ENCODE results near the gene EBNA1BP2.
"Not testable (repeated sequence)": the region's sequence is repeated elsewhere in the genome, so short reads cannot be mapped to it uniquely, and the experiment has no call there.

EBNA1BP2 gene, protein sequence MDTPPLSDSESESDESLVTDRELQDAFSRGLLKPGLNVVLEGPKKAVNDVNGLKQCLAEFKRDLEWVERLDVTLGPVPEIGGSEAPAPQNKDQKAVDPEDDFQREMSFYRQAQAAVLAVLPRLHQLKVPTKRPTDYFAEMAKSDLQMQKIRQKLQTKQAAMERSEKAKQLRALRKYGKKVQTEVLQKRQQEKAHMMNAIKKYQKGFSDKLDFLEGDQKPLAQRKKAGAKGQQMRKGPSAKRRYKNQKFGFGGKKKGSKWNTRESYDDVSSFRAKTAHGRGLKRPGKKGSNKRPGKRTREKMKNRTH

DNA sequence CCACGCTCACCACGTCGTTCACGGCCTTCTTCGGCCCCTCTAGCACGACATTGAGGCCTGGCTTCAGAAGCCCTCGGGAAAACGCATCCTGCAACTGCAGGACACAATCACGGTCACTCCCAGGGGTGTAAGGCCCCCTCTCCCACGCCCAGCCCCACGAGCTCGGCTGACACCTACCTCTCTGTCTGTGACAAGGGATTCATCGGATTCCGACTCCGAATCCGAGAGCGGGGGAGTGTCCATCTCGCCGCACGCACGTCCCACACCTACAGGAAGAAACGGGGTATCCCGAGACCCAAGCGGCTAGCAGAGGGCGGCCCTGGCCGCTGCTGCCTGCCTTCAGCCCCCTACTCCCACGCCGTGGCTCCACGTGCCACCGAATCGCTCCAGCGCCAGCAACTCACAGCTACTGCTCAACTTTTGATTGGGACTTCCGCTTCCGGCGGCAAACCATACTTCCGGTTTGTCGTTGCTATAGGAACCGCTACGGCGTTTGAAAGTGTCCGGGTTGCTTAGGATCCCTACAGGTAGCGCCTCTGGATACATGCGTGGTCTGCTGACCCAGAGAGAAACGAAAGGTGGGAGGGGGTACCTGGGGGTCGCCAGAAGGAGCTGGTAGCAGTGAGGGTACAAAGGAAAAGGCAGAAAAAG, at the start of gene EBNA1BP2, which contains the start of gene CFAP57:
EBNA1BP2 (minus strand) TSS at position 415 of the 651 bp plus-strand sequence; CDS start at position 243, 172 bp downstream.
CFAP57 (plus strand) TSS at position 455 of the 651 bp plus-strand sequence. CDS start 424 bp downstream, outside the sequence.
- no peak for DNase-seq

- no peak for DNase-seq
Measured at GRCh38 chr1:43221797-43222196, 49.7 kb upstream of the EBNA1BP2 start.

DNA sequence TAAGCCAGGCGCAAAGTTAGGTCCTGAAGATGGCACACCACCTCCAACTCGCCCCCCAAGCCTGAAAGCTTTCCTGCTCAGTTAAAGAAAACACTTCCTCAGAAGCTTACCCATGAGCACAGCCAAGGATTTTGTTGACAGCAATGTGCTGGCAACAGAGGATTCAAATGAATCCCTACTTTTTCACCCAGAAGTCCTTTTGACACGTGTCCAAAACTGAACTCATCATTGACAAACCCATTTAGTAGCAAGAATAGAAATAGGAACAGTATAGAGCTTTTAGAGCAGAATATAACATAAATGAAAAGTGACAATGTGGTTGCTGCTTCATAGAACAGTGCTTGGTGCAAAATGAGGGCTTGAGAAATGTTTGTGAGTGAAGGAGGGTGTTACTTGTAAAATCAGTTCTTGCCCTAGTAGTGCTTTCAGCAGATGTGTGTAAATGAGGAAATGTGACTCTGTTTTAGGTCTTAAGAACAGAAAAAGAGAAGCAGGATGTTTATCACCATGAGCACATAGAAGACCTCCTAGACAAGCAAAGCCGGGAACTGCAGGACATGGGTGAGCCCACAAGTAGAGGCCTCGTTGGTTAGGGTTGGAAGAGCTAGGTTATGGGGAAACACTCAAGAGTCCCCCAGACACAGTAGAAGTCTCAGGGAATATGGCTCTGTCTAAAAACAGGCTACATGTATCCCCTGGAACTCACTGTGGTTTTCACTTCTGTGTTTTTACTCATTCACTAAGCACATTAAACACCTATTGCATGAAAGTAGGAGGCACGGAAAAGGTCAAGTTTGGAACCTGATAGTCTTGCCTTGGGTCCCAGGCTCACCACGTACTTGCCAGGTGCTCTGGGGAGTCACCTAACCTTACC, 49.1 kb upstream of the EBNA1BP2 start:
- DNase-seq: no peak

- no peak for DNase-seq
Measured at GRCh38 chr1:43217747-43218146, 45.7 kb upstream of the EBNA1BP2 start.

- DNase-seq: no peak
Measured at GRCh38 chr1:43214501-43215444, 42.7 kb upstream of the EBNA1BP2 start.

GRCh38 chr1:43208277-43208676, 36.2 kb upstream of the EBNA1BP2 start:
- not testable (repeated sequence) for DNase-seq

DNA sequence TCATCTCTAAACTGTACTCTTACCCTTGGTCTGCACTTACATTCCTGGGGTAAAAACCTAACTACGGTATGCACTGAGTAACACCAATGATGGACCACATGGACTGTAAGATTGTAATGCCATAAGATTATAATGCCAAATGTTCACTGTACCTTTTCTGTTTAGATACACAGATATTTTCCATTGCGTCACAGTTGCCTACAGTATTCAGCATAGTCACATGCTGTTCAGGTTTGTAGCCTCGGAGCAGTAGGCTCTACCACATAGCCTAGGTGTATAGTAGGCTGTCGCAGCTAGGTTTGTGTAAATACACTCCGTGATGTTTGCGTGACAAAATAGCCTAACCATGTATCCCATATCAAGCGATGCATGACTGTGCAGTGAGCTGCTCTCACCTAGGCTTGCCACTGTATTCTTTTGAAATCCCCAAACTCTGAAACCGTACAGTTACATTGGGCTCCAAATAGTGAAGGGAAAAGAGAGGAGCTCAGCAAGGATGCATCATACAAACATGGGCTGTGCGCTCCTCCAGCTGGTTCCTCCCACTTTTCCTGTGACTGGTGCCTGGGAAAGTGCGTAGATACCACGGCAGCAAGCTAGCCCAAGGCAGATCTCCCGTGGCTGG, 35.3 kb upstream of the EBNA1BP2 start:
- no peak for DNase-seq

DNA sequence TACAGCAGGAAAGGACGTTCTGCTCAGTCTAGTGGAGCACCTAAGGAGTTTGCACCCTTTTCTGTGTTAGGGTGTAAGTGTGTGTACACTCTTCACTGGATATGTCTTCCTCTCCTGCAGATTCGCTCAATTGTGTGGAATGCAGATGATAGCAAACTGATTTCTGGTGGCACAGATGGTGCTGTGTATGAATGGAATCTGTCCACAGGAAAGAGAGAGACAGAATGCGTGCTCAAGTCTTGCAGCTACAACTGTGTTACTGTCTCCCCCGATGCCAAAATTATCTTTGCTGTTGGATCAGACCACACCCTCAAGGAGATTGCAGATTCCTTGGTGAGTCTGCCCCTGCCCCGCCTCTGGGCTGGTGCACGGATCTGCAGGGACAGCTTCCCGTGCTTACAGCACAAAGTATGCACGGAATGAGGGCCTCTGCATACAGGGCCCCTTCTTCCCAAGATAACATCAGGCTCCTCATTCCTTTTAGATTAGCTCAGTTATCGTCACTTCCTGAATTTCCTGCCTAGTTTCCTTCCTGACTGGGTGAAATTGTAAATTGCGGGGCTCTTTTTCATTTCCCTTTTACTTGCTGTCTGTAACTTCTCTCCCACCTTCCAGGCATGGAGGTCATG, 34.6 kb upstream of the EBNA1BP2 start:
- no peak for DNase-seq

- DNase-seq: no peak
Measured at GRCh38 chr1:43205671-43206070, 33.6 kb upstream of the EBNA1BP2 start.

DNA sequence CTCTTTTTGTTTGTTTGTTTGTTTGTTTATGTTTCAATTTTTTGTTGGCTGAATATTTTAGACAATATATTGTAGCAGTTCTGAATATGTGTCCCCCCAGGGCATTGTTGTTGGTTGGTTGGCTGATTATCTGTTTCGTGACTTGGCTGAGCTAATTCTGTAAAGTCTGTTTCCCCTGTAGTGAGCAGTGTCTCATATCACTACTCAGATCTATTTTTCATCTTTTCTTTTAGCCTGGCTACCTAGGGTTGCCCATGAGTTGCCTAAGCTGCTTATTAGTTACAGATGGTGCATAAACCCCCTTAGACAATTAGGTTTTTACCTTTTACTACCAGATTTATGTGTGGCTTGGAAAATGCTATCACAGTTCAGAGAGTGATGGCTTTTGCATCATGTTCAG, 32.3 kb upstream of the EBNA1BP2 start:
- no peak for DNase-seq

DNA sequence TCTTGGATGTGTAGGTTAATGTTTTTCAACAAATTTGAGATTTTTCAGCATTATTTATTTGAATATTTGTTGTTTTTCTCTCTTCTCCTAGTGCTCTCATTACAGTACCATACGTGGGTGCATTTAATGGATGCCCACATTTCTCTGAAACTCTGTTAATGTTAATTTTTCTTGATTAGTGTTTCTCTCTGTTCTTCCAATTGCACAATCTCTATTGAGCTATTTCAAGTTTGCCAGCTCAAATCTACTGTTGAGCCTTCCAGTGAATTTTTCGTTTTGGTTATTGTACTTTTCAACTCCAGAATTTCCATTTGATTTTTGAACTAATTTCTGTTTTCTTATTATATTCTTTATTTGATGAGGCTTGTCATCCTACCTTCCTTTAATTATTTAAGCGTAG, 31.8 kb upstream of the EBNA1BP2 start:
- DNase-seq: no peak

DNA sequence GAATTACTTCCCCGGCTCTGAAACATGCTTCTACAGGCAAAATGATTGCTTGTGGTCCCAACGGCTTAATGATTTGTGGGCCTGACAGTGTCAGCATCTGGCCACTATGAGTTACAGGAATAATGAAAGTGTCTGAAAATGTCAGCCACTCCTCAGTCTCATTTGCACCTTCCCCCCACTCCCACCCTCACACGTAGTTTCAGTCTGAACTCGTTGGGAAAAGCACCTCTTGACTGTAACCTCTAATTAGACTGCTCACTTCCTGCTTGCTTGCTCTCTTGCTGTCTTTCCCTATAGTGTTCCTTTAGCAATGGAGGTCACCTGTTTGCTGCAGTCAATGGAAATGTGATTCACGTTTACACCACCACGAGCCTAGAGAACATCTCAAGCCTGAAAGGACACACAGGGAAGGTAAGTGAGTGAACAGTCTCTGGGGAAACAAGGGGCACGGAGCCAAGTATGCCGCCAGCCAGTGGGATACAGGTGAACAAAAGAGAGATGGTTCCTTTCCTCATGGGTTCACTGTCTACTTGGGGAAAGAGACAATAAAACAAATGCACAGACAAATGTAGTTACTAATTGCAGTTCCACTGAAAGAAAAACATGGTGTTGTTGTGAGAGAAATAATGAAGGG, 27.1 kb upstream of the EBNA1BP2 start:
- no peak for DNase-seq

- DNase-seq: no peak
Measured at GRCh38 chr1:43197343-43198127, 25.4 kb upstream of the EBNA1BP2 start.

GRCh38 chr1:43194509-43194908, 22.4 kb upstream of the EBNA1BP2 start:
- no peak for DNase-seq

- DNase-seq: no peak
Measured at GRCh38 chr1:43188106-43188505, 16.0 kb upstream of the EBNA1BP2 start.

DNA sequence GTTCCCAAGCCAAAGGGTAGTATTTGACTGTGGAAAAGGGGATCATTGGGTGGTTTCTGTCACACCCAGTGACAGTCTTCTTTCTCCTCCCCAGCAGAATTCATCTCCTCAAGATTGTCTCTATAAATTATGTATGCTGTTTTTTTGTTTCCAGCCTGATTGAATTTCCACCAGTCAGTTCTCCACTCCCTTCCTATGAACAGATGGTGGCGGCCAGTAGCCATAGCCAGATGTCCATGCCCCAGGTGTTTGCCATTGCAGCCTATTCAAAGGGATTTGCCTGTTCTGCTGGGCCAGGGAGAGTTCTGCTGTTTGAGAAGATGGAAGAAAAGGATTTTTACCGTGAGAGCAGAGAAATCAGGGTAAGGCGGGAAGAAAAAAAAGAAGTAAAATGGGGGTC, 12.9 kb upstream of the EBNA1BP2 start:
- no peak for DNase-seq

- no peak for DNase-seq
Measured at GRCh38 chr1:43184388-43184787, 12.3 kb upstream of the EBNA1BP2 start.

GRCh38 chr1:43177691-43178090, 5.6 kb upstream of the EBNA1BP2 start:
- no peak for DNase-seq

- no peak for DNase-seq
Measured at GRCh38 chr1:43174873-43175272, 2.8 kb upstream of the EBNA1BP2 start.

- no peak for DNase-seq
Measured at GRCh38 chr1:43172527-43172972, 460 bp upstream of the EBNA1BP2 start.
